Jurkat, Clone E6-1 (cell line): ENCODE results near the gene TNPO2.

ENCODE experiments used
- DNase-seq: peaks from one replicate; pipeline ENCODE4 v3.0.0-alpha.2; 2011; ENCODE audit warnings: low read depth, low spot score
- H3K4me3 ChIP-seq: 2 replicates; pipeline ENCODE4 v1.5.1; 2011; ENCODE audit warnings: mild to moderate bottlenecking, low read length, control low read depth, moderate library complexity

The TNPO2 gene

DNA sequence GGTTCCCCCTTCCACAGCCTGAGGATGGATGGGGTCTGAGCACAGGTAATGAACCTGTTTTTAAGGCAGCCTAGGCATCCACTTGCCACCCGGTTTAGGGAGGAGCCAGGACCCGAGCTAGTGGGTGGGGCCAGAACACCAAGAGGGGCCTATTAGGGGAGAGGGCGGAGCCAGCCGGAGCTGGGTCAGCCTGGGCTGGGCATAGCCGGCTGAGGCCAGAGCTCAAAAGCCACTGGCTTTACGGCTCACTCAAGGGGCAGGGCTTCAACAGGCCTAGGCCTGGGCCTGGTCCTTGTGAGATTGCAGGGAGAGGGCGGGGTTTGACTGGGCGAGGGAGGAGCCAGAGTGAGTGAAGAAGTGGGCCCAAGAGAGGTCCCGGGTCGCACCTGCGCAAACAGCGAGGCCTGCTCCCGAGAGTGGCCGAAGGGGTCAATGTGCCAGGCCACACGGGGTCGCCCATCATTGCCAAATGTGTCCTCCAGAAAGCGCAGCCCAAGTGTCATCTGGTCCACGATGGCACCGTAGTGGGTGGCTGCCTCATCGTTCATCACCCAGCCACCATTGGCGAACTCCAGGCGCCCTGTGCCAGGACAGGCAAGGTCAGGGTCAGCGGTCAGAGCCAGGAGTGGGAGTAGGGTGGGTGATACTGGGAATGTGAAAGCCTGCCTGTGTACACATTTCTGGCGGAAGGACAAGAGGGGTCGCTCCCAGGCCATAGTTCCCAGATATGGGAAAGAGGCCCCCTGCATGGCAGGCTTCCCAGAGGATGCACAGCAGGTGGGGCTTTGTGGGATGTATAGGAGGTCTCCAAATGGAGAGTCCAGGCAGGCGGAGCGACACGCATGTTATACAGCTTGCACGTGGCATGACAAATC, 59.1 kb downstream of the TNPO2 start:
- DNase-seq = no peak
- no peak overlapping the region for H3K4me3 ChIP-seq

- no peak for DNase-seq
- no peak overlapping the region for H3K4me3 ChIP-seq
These were observed 62.8 kb downstream of the TNPO2 start for GRCh38 chr19:12660980-12661379.

- no peak overlapping the region for H3K4me3 ChIP-seq
- DNase-seq = no peak
These were observed 65.8 kb downstream of the TNPO2 start for GRCh38 chr19:12657966-12658365.

GRCh38 chr19:12656899-12657571, 66.7 kb downstream of the TNPO2 start:
- DNase-seq = no peak
- no peak overlapping the region for H3K4me3 ChIP-seq

GRCh38 chr19:12655546-12655945, 68.2 kb downstream of the TNPO2 start:
- no peak overlapping the region for H3K4me3 ChIP-seq
- no peak for DNase-seq

GRCh38 chr19:12652219-12652618, 71.5 kb downstream of the TNPO2 start:
- no peak for DNase-seq
- H3K4me3 ChIP-seq = no peak overlapping the region

- no peak overlapping the region for H3K4me3 ChIP-seq
- DNase-seq = no peak
These were observed 73.8 kb downstream of the TNPO2 start for GRCh38 chr19:12649941-12650340.
